Activated T-helper 17 cell treated with anti-CD3 and anti-CD28 coated beads, Interleukin-2, amount 50 U/mL, for 72 hours (primary cell): Measurements from ENCODE around the gene ITPKB. TPM values are rescaled to one million over a fixed set of nuclear protein-coding genes. Genes with fewer than 3 reads are reported as not detected.

Source experiments
- ATAC-seq: fragments of 150-1000 bp; cut with Tn5 transposase; replicated peaks from 2 replicates; pipeline ENCODE4 v1.10.0; 2021; ENCODE audit warnings: mild to moderate bottlenecking, moderate library complexity
- H3K27ac Mint-ChIP-seq: one replicate; pipeline ENCODE4 v1.8.0; 2022; ENCODE audit warnings: mixed read lengths
- H3K27me3 Mint-ChIP-seq: one replicate; pipeline ENCODE4 v1.8.0; 2022; ENCODE audit warnings: mixed read lengths
- H3K36me3 Mint-ChIP-seq: one replicate; pipeline ENCODE4 v1.8.0; 2022; ENCODE audit warnings: low read depth, mild to moderate bottlenecking, mixed read lengths
- H3K4me1 Mint-ChIP-seq: one replicate; pipeline ENCODE4 v1.8.0; 2022; ENCODE audit warnings: mixed read lengths
- H3K4me3 Mint-ChIP-seq: one replicate; pipeline ENCODE4 v1.8.0; 2022; ENCODE audit warnings: mild to moderate bottlenecking, mixed read lengths
- H3K9me3 Mint-ChIP-seq: one replicate; pipeline ENCODE4 v1.8.0; 2022; ENCODE audit warnings: mixed read lengths
- total RNA-seq, 2 donors: library from RNA; stranded (reverse); gene quantifications; one replicate each; pipeline ENCODE4 v1.2.3, GENCODE V29; 2022

ITPKB gene
- total RNA-seq, 2 donors from 2014 or later: 30.1 to 39.2 TPM

GRCh38 chr1:226658546-226659125 lies 80.4 kb downstream of the ITPKB start:
- H3K27ac Mint-ChIP-seq: peak overlapping the region; percentile 95
- H3K36me3 Mint-ChIP-seq: peaks cover 29% of the 10 kb centered on the region
- peak overlapping the region; percentile 25 for H3K4me3 Mint-ChIP-seq
- H3K9me3 Mint-ChIP-seq: no peaks in the 10 kb centered on the region
- no peaks in the 10 kb centered on the region for H3K27me3 Mint-ChIP-seq
- no peak for ATAC-seq
- peaks cover 64% of the 10 kb centered on the region for H3K4me1 Mint-ChIP-seq

DNA sequence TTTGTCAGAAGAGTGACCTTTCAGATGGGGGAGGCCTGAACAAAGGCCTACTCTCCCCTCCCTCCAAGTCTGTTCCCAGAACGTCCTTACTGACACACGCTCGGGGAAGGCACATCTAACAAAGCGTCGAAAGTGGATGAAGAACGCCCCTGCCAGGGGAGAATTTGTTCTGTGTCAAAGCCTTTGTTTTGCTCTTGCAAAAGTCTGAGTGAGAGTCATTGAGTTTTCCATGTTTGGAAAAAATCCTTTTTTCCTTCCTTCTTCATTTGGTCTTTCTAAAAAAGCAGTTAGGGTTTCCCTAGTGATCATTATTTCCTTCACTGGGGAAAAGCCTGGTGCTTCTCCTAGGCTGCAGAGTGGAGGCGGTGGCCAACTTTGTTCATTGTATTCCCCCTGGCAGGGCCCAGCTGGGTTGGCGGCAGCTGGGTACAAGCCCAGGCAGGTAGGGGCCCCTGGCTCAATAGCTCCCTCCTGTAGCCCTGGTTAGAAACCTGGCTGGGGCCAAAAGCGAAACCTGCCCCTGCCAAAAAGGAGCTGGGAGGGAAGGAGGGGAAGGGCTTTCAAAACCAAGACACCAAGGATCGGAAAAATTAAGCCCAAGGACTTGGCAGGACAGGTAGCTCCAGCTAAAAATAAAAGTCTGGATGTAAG lies 81.1 kb downstream of the ITPKB start:
- Mint-ChIP-seq H3K4me3 (peak overlapping the region; percentile 92), H3K4me1 (peaks cover 62% of the 10 kb centered on the region), H3K36me3 (peaks cover 29% of the 10 kb centered on the region), H3K9me3 (no peaks in the 10 kb centered on the region), H3K27ac (no peak overlapping the region), H3K27me3 (no peaks in the 10 kb centered on the region)
- ATAC-seq: no peak

- Mint-ChIP-seq H3K27me3 (no peaks in the 10 kb centered on the region), H3K9me3 (no peaks in the 10 kb centered on the region), H3K4me1 (peaks cover 52% of the 10 kb centered on the region), H3K36me3 (peaks cover 23% of the 10 kb centered on the region), H3K27ac (no peak overlapping the region), H3K4me3 (peak overlapping the region; percentile 92)
- ATAC-seq: peak; percentile 16
These were observed 82.3 kb downstream of the ITPKB start for GRCh38 chr1:226656601-226657277.

- no peak for ATAC-seq
- H3K4me3 Mint-ChIP-seq: peak overlapping the region; percentile 92
- no peak overlapping the region for H3K27ac Mint-ChIP-seq
- H3K9me3 Mint-ChIP-seq: no peaks in the 10 kb centered on the region
- H3K27me3 Mint-ChIP-seq: no peaks in the 10 kb centered on the region
- H3K4me1 Mint-ChIP-seq: peaks cover 47% of the 10 kb centered on the region
- H3K36me3 Mint-ChIP-seq: peaks cover 19% of the 10 kb centered on the region
These were observed 82.9 kb downstream of the ITPKB start for GRCh38 chr1:226656201-226656600.

DNA sequence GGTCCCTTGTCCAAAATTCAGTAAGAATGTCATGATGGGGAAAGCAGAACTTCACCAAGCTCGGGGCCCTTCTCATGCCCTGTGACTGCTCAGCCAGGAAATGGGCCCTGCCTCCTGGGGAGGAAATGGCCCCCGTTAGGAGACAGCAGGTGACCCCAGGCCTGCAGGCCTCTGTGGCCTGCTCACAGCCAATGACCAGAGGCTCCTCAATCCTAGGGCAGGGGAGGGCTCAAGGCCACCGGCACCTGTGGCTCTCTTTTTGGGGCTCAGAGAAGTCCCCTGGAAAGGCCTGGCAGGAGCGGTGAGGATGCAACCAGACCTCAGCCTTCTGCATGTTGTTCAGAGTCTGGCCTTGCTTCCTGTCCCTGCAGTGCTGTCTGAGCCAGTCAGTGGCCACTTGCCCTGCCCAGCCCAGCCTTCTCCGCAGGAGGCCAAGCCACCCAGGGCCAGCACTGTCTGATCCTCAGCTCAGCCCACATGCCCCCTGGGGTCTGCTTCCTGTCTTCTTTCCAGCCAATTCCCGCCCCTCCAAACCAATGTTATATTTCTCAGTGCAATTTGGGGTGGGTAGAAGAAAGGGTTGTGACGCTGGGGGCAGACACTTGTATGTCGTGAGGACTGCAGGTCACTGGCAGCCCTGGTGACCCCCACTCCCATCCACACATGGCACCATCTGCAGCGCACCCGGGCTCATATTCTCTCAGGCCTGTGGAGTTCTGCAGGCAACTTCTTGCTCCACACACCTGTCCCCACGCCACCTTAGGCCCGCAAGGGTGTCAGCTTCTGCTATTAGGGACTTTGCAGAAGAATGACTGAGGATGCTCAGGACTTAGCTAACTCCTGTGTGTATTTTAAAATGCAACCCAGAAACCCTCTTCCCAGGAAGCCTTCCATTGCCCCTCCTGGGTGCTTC lies 83.6 kb downstream of the ITPKB start:
- H3K4me3 Mint-ChIP-seq: peak overlapping the region; percentile 92
- H3K27me3 Mint-ChIP-seq: no peaks in the 10 kb centered on the region
- peaks cover 45% of the 10 kb centered on the region for H3K4me1 Mint-ChIP-seq
- no peaks in the 10 kb centered on the region for H3K9me3 Mint-ChIP-seq
- H3K27ac Mint-ChIP-seq: no peak overlapping the region
- peaks cover 14% of the 10 kb centered on the region for H3K36me3 Mint-ChIP-seq
- peak; percentile 25 for ATAC-seq

DNA sequence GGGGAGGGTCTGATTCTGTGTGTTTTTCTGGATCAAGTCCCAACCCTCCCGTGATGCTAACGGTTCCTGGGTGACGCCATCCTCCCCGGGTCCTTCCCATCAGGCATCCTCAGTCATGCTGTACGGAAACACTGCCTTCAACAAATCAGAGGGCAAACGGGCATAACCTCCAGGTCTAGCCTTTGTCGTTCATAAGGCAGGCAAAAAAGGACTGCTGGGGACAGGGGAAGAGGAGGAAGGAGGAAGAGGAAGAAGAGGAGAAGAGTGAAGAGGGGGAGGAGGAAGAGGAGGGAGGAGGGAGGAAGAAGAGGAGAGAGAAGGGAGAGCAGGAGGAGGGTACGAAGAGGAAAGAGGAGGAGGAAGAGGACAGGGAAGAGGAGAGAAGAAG lies 84.4 kb downstream of the ITPKB start:
- Mint-ChIP-seq H3K36me3 (peaks cover 11% of the 10 kb centered on the region), H3K4me1 (peaks cover 39% of the 10 kb centered on the region), H3K27ac (no peak overlapping the region), H3K4me3 (peak overlapping the region; percentile 92), H3K9me3 (no peaks in the 10 kb centered on the region), H3K27me3 (no peaks in the 10 kb centered on the region)
- peak; percentile 11 for ATAC-seq

- peaks cover 38% of the 10 kb centered on the region for H3K4me1 Mint-ChIP-seq
- peaks cover 15% of the 10 kb centered on the region for H3K36me3 Mint-ChIP-seq
- H3K27ac Mint-ChIP-seq: no peak overlapping the region
- ATAC-seq: peak; percentile 28
- no peaks in the 10 kb centered on the region for H3K9me3 Mint-ChIP-seq
- peak overlapping the region; percentile 92 for H3K4me3 Mint-ChIP-seq
- no peaks in the 10 kb centered on the region for H3K27me3 Mint-ChIP-seq
These were observed 84.9 kb downstream of the ITPKB start for GRCh38 chr1:226654046-226654667.

- Mint-ChIP-seq H3K4me1 (peaks cover 37% of the 10 kb centered on the region), H3K36me3 (peaks cover 23% of the 10 kb centered on the region), H3K9me3 (no peaks in the 10 kb centered on the region), H3K4me3 (peak overlapping the region; percentile 92), H3K27ac (no peak overlapping the region), H3K27me3 (no peaks in the 10 kb centered on the region)
- ATAC-seq: peak; percentile 77
These were observed 85.7 kb downstream of the ITPKB start for GRCh38 chr1:226653311-226653921.

DNA sequence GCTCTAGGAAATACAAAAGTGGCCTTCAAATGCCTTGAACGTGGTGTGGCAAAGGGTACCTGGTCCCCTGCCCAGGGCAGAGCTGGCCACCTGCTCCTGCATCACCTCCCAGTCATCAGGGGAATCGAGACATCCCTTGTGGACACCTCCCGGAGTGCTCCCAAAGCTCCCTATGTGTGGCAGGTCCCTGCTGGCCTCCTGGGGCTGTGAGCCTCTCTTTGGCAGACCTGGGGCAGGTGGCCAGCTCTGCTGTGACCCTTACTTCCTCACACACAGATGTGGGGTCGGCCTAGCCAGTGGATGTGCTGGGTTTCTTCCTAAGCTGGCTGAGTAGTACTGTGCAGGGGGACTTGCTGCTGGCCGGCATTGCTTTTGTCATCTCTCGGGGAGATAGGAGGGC lies 86.5 kb downstream of the ITPKB start:
- H3K27ac Mint-ChIP-seq: no peak overlapping the region
- no peaks in the 10 kb centered on the region for H3K9me3 Mint-ChIP-seq
- no peak for ATAC-seq
- peak overlapping the region; percentile 92 for H3K4me3 Mint-ChIP-seq
- no peaks in the 10 kb centered on the region for H3K27me3 Mint-ChIP-seq
- peaks cover 37% of the 10 kb centered on the region for H3K4me1 Mint-ChIP-seq
- H3K36me3 Mint-ChIP-seq: peaks cover 31% of the 10 kb centered on the region

DNA sequence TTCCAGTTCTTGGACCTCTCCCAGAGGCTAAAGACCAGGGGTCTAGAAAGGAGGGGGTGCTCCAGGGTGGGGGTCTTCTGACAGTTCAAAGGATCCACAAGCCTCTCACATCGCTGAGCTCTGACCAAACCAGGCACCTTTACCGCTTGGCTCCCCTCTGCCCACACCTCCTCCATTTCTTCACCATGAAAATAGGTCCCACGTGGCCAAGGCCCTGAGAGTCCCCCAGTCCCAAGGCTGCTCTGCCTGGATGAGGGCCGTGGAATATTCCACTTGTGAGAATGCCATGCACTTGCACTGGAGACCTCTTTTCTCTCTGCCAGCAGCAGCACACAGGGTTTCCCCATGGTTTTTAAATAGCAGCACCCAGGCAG lies 87.4 kb downstream of the ITPKB start:
- Mint-ChIP-seq H3K27me3 (no peaks in the 10 kb centered on the region), H3K9me3 (no peaks in the 10 kb centered on the region), H3K27ac (no peak overlapping the region), H3K4me1 (peaks cover 28% of the 10 kb centered on the region), H3K36me3 (peaks cover 31% of the 10 kb centered on the region), H3K4me3 (no peak overlapping the region)
- ATAC-seq: no peak

- no peak for ATAC-seq
- H3K36me3 Mint-ChIP-seq: peaks cover 34% of the 10 kb centered on the region
- H3K27me3 Mint-ChIP-seq: no peaks in the 10 kb centered on the region
- H3K4me3 Mint-ChIP-seq: no peak overlapping the region
- peaks cover 25% of the 10 kb centered on the region for H3K4me1 Mint-ChIP-seq
- peak overlapping the region; percentile 82 for H3K27ac Mint-ChIP-seq
- H3K9me3 Mint-ChIP-seq: no peaks in the 10 kb centered on the region
These were observed 87.9 kb downstream of the ITPKB start for GRCh38 chr1:226651041-226651731.

DNA sequence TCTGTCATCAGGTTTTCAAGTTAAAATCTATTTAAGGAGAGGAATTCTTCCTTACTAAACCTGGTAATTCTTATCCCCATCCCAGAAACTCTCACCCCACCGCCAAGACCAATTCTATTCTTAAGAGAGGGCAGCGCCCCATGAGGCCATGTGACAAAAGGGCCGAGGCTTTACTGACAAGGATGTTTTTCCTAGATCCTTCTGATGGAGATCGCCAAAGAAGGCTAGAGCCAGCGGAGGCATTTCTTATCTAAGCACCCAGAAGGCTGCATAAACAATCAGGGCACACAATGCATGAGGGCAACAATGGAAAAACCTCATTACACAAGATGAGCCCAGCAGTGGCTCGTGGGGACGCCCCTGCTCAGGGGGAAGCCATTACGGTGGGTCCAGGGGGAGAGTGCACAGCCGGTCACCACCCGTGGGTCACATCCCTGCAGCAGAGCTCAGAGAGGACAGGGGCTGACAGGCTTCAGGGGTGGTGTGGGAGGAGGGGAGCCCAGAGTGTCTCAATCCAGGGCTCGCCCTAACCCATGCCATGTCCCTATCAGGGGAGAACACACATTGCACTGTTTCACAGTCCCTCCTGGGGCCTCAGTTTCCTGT lies 88.7 kb downstream of the ITPKB start:
- no peak for ATAC-seq

DNA sequence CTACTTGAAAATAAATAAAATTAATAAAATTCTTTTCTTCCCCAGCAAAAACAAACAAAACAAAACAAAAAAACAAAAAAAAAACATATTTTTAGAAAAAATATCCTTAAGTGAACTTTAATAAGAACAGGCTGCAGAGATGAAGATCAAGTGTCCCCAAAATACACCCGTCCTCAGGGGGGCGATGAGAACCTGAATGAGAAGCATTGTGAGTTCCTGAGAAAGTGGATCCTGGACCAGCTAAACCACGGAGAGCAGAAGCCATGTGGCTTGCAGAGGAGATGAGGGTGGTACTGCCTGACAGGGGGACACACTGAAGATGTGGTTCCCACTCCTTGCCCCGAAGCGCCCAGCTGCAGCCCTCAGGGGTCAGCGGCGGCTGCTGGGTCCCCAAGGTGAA lies 89.3 kb downstream of the ITPKB start:
- ATAC-seq: no peak
- Mint-ChIP-seq H3K27me3 (no peaks in the 10 kb centered on the region), H3K4me3 (no peak overlapping the region), H3K4me1 (peaks cover 26% of the 10 kb centered on the region), H3K27ac (no peak overlapping the region), H3K9me3 (no peaks in the 10 kb centered on the region), H3K36me3 (peaks cover 46% of the 10 kb centered on the region)

More for the DNA sequence above, 88.7 kb downstream of the ITPKB start:
- Mint-ChIP-seq H3K36me3 (peaks cover 41% of the 10 kb centered on the region), H3K4me3 (no peak overlapping the region), H3K9me3 (no peaks in the 10 kb centered on the region), H3K27me3 (no peaks in the 10 kb centered on the region), H3K4me1 (peaks cover 26% of the 10 kb centered on the region), H3K27ac (peak overlapping the region; percentile 82)
